ENCODE results near the gene PRSS16.

PRSS16 gene

GRCh38 chr6:27303613-27304272, 56.2 kb downstream of the PRSS16 start:
- TF ChIP-seq CTCF (conservative IDR thresholded peaks at IDR 0.05; ENCODE audit: low read depth, low read length), result no peak
- Histone ChIP-seq H3K4me3 (IDR thresholded peaks at IDR 0.05; ENCODE audit: insufficient read depth, low read depth, low read length) (no peak overlapping the region), H3K79me2 (ENCODE audit: insufficient read depth, low read depth) (no peaks in the 10 kb centered on the region), H4K20me1 (ENCODE audit: insufficient read depth) (no peaks in the 10 kb centered on the region), H3K27ac (no peak overlapping the region), H2AFZ (ENCODE audit: low read depth) (no peak overlapping the region), H3K4me1 (ENCODE audit: low read depth, poor library complexity, severe bottlenecking) (no peaks in the 10 kb centered on the region), H3K27me3 (ENCODE audit: insufficient read depth, low read depth) (no peaks in the 10 kb centered on the region), H3K36me3 (ENCODE audit: insufficient read depth) (no peaks in the 10 kb centered on the region), H3K9ac (no peak overlapping the region), H3K4me2 (no peak overlapping the region)
